Nephron (organoid): ENCODE measurements around the gene TMA7.
A peak's percentile ranks its signal among the peaks of the same experiment; 100 is the strongest.

Source experiments
- H3K27ac Mint-ChIP-seq, 3 experiments: 2 replicates each; pipeline ENCODE4 v1.8.0; 2020; ENCODE audit warnings: mixed read lengths in 3 of 3, mild to moderate bottlenecking in 2 of 3, moderate library complexity in 1 of 3
- H3K27me3 Mint-ChIP-seq: 2 replicates; pipeline ENCODE4 v1.8.0; 2021; ENCODE audit warnings: low read depth, mild to moderate bottlenecking, moderate library complexity, mixed read lengths
- H3K36me3 Mint-ChIP-seq: 2 replicates; pipeline ENCODE4 v1.8.0; 2020; ENCODE audit warnings: low read depth, mixed read lengths
- H3K4me1 Mint-ChIP-seq: 2 replicates; pipeline ENCODE4 v1.8.0; 2020; ENCODE audit warnings: mixed read lengths
- H3K4me3 Mint-ChIP-seq, 3 experiments: 2 replicates each; pipeline ENCODE4 v1.8.0; 2020; ENCODE audit warnings: mild to moderate bottlenecking in 3 of 3, mixed read lengths in 3 of 3, moderate library complexity in 2 of 3
- H3K9me3 Mint-ChIP-seq: 2 replicates; pipeline ENCODE4 v1.8.0; 2020; ENCODE audit warnings: mixed read lengths
- CTCF ChIP-seq, 3 experiments: fragments of 200-600 bp; sonication (generic); IDR thresholded peaks; one replicate each; pipeline ENCODE4 v1.5.0; 2021; ENCODE audit warnings: antibody characterized with exemption in 3 of 3; ENCODE audit not compliant: unreplicated experiment in 3 of 3

Gene TMA7

GRCh38 chr3:48435774-48436476, 4.1 kb upstream of the TMA7 start:
- Mint-ChIP-seq H3K4me1 (peaks cover 32% of the 10 kb centered on the region), H3K27me3 (no peaks in the 10 kb centered on the region), H3K4me3 (no peak overlapping the region), H3K9me3 (no peaks in the 10 kb centered on the region), H3K27ac (no peak overlapping the region), H3K36me3 (peaks cover 3% of the 10 kb centered on the region)
- TF ChIP-seq CTCF (IDR thresholded peaks at IDR 0.05; ENCODE audit: unreplicated experiment in 3 of 3) = peak; percentile 98 to 100 (median 100)

GRCh38 chr3:48436477-48436787, 3.6 kb upstream of the TMA7 start:
- no peak overlapping the region for H3K27ac Mint-ChIP-seq
- no peak for TF ChIP-seq CTCF (IDR thresholded peaks at IDR 0.05; ENCODE audit: unreplicated experiment in 3 of 3)
- H3K9me3 Mint-ChIP-seq = no peaks in the 10 kb centered on the region
- H3K36me3 Mint-ChIP-seq = peaks cover 4% of the 10 kb centered on the region
- no peaks in the 10 kb centered on the region for H3K27me3 Mint-ChIP-seq
- peaks cover 32% of the 10 kb centered on the region for H3K4me1 Mint-ChIP-seq
- no peak overlapping the region for H3K4me3 Mint-ChIP-seq

- Mint-ChIP-seq H3K27me3 (no peaks in the 10 kb centered on the region), H3K9me3 (no peaks in the 10 kb centered on the region), H3K36me3 (peaks cover 6% of the 10 kb centered on the region), H3K27ac (no peak overlapping the region), H3K4me3 (no peak overlapping the region), H3K4me1 (peaks cover 31% of the 10 kb centered on the region)
- TF ChIP-seq CTCF (IDR thresholded peaks at IDR 0.05; ENCODE audit: unreplicated experiment in 3 of 3) = no peak
These were observed 3.2 kb upstream of the TMA7 start for GRCh38 chr3:48436855-48437254.

- Mint-ChIP-seq H3K4me1 (peaks cover 24% of the 10 kb centered on the region), H3K9me3 (no peaks in the 10 kb centered on the region), H3K36me3 (peaks cover 9% of the 10 kb centered on the region), H3K27me3 (no peaks in the 10 kb centered on the region), H3K27ac (no peak overlapping the region), H3K4me3 (peak overlapping the region in 2 of 3 experiments; percentile 21 to 24)
- TF ChIP-seq CTCF (IDR thresholded peaks at IDR 0.05; ENCODE audit: unreplicated experiment in 3 of 3) = no peak
These were observed 2.2 kb upstream of the TMA7 start for GRCh38 chr3:48437812-48438211.

GRCh38 chr3:48440590-48440958, 517 bp downstream of the TMA7 start:
- no peaks in the 10 kb centered on the region for H3K27me3 Mint-ChIP-seq
- no peaks in the 10 kb centered on the region for H3K9me3 Mint-ChIP-seq
- peak overlapping the region; percentile 80 to 97 (median 94) for H3K27ac Mint-ChIP-seq
- TF ChIP-seq CTCF (IDR thresholded peaks at IDR 0.05; ENCODE audit: unreplicated experiment in 3 of 3) = no peak
- H3K4me1 Mint-ChIP-seq = peaks cover 16% of the 10 kb centered on the region
- H3K4me3 Mint-ChIP-seq = peak overlapping the region; percentile 89 to 92 (median 91)
- peaks cover 15% of the 10 kb centered on the region for H3K36me3 Mint-ChIP-seq

- Mint-ChIP-seq H3K27me3 (no peaks in the 10 kb centered on the region), H3K36me3 (peaks cover 15% of the 10 kb centered on the region), H3K27ac (peak overlapping the region in 1 of 3 experiments; percentile 35), H3K4me1 (peaks cover 25% of the 10 kb centered on the region), H3K9me3 (no peaks in the 10 kb centered on the region), H3K4me3 (peak overlapping the region; percentile 89 to 92 (median 91))
- TF ChIP-seq CTCF (IDR thresholded peaks at IDR 0.05; ENCODE audit: unreplicated experiment in 3 of 3) = no peak
These were observed 1.9 kb downstream of the TMA7 start for GRCh38 chr3:48441940-48442339.
